ENCODE data around the gene ADIG. TPM values are rescaled to one million over a fixed set of nuclear protein-coding genes. Genes with fewer than 3 reads are reported as not detected.

Gene ADIG
- total and polyA plus RNA-seq, 2 of the 8 experiments (the other 6 are each of a cell fraction or from before 2014, with no cell fraction given), result not detected

DNA sequence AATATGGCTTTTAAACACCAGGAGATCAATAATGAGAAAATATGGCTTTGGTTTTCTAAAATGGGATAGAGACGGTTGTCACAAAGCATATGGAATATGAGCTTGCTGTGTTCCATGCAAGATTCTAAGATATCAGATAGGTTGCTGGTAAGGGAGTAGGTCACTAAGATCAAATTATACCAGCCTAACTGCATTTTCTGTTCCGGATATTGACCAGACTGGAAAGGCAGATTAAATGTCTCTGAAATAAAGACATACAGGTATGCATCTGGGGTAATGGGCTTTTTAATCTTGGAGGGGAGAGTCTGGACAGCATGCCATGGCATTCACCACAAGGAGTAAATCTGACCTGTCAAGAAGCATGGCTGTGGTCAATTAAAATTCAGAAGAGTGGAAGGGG is 35.2 kb upstream of the ADIG start:
- H3K27ac ChIP-seq (ENCODE audit: low read depth, low read length), result no peak overlapping the region
- POLR2A ChIA-PET (ENCODE audit: partially characterized antibody), result no interaction called here
- no peaks in the 10 kb centered on the region for H3K9me3 ChIP-seq (ENCODE audit: insufficient read depth in 2 of 2, low read depth in 1 of 2, low read length in 1 of 2)
- H4K20me1 ChIP-seq (replicated peaks in 1 of 2; ENCODE audit: control insufficient read depth in 1 of 2, insufficient read depth in 2 of 2, low read length in 2 of 2), result no peaks in the 10 kb centered on the region
- H2AK5ac ChIP-seq (ENCODE audit: low read depth, low read length), result no peak overlapping the region
- DNase-seq (ENCODE audit: low read depth in 1 of 2, low spot score in 2 of 2) (no peak), FAIRE-seq (no peak)
- no peak overlapping the region for H4K5ac ChIP-seq (ENCODE audit: insufficient read length, low read depth, low read length)
- H2BK12ac ChIP-seq (ENCODE audit: low read depth, low read length), result no peak overlapping the region
- no peak overlapping the region for H3K14ac ChIP-seq (ENCODE audit: insufficient read length)
- H3K18ac ChIP-seq (ENCODE audit: extremely low read depth, low read length), result no peak overlapping the region
- H3K23me2 ChIP-seq (ENCODE audit: low read depth, low read length), result no peaks in the 10 kb centered on the region; the same call in 1 of the 2 replicates
- no peaks in the 10 kb centered on the region for H3K79me1 ChIP-seq (ENCODE audit: low read depth, low read length)
- no peak overlapping the region for H3K4ac ChIP-seq (replicated peaks; ENCODE audit: insufficient read length, low read depth, low read length)
- H3K79me2 ChIP-seq (ENCODE audit: control insufficient read depth in 1 of 2, insufficient read depth in 2 of 2, low read length in 2 of 2), result no peaks in the 10 kb centered on the region
- no peaks in the 10 kb centered on the region for H3K27me3 ChIP-seq (replicated peaks in 1 of 4; ENCODE audit: control insufficient read depth in 3 of 4, extremely low read depth in 1 of 4, insufficient read depth in 3 of 4, low read length in 3 of 4)
- no peak overlapping the region for H2BK15ac ChIP-seq (ENCODE audit: low read length)
- WGBS, 2 experiments (ENCODE audit: extremely low coverage in 1 of 2, insufficient coverage in 1 of 2, insufficient read length in 1 of 2, insufficient replicate concordance in 2 of 2, low coverage in 1 of 2, low lambda C conversion rate in 2 of 2, missing lambda C conversion rate in 1 of 2), result 86% methylated on average over 2 of the region's 2 CpGs; no CpG with 5 or more reads in 1 of the 2 experiments
- no peak overlapping the region for H3K56ac ChIP-seq (replicated peaks; ENCODE audit: insufficient read length, low read depth, low read length)
- no peak overlapping the region for H3K4me3 ChIP-seq (ENCODE audit: extremely low read depth in 1 of 4, insufficient read depth in 2 of 4, low read depth in 3 of 4, low read length in 4 of 4)
- no peak overlapping the region for H2BK120ac ChIP-seq (replicated peaks; ENCODE audit: low read depth, low read length)
- H4K91ac ChIP-seq (replicated peaks; ENCODE audit: insufficient read length, low read length), result no peak overlapping the region
- no peak overlapping the region for H2BK20ac ChIP-seq (ENCODE audit: low read length)
- no peak overlapping the region for H3K9ac ChIP-seq (replicated peaks in 1 of 4; ENCODE audit: extremely low read depth in 1 of 4, low read depth in 3 of 4, low read length in 3 of 4)
- TF ChIP-seq EP300 (IDR thresholded peaks at IDR 0.05; ENCODE audit: borderline replicate concordance in 1 of 2, low read depth in 2 of 2, low read length in 2 of 2) (no peak), KDM5A (IDR thresholded peaks at IDR 0.05; ENCODE audit: low read length) (no peak), RNF2 (IDR thresholded peaks at IDR 0.05; ENCODE audit: borderline replicate concordance, low read depth, low read length, missing control alignments, poor library complexity, severe bottlenecking) (no peak), EGR1 (IDR thresholded peaks at IDR 0.05; ENCODE audit: borderline replicate concordance, low read depth, low read length) (no peak), SIRT6 (IDR thresholded peaks at IDR 0.05; ENCODE audit: low read length) (no peak), JUND (IDR thresholded peaks at IDR 0.05; ENCODE audit: low read length) (no peak), SP2 (IDR thresholded peaks at IDR 0.05; ENCODE audit: low read length) (no peak), CBX8 (IDR thresholded peaks at IDR 0.05; ENCODE audit: borderline replicate concordance, low read depth, low read length) (no peak), POU5F1 (IDR thresholded peaks at IDR 0.05; ENCODE audit: low read depth, low read length) (no peak), PHF8 (conservative IDR thresholded peaks at IDR 0.05; ENCODE audit: low read depth, low read length) (no peak), MAFK (IDR thresholded peaks at IDR 0.05; ENCODE audit: low read depth, low read length) (no peak), CBX5 (IDR thresholded peaks at IDR 0.05; ENCODE audit: low read depth, low read length) (no peak)
- no peak overlapping the region for H4K8ac ChIP-seq (ENCODE audit: extremely low read depth, insufficient read depth, low read length)
- H3K23ac ChIP-seq (ENCODE audit: insufficient read length), result no peak overlapping the region
- H3K36me3 ChIP-seq (ENCODE audit: control insufficient read depth in 2 of 4, insufficient read depth in 4 of 4, low read length in 3 of 4), result peaks cover 12 to 58% (median 41%) of the 10 kb centered on the region in 4 experiments; a peak in 7 of 8 replicates
- no peaks in the 10 kb centered on the region for H3K4me1 ChIP-seq (replicated peaks in 1 of 4; ENCODE audit: control insufficient read depth in 3 of 4, insufficient read depth in 4 of 4, low read length in 3 of 4)
- CTCF ChIA-PET (ENCODE audit: partially characterized antibody), result no interaction called here
- H2AFZ ChIP-seq (ENCODE audit: low read length), result no peak overlapping the region
- no peak overlapping the region for H2BK5ac ChIP-seq (ENCODE audit: low read depth, low read length)
- no peak overlapping the region for H3K4me2 ChIP-seq (ENCODE audit: insufficient read depth in 1 of 2, low read depth in 2 of 2, low read length in 2 of 2)
